ENCODE data around the gene SART3.

Gene SART3

DNA sequence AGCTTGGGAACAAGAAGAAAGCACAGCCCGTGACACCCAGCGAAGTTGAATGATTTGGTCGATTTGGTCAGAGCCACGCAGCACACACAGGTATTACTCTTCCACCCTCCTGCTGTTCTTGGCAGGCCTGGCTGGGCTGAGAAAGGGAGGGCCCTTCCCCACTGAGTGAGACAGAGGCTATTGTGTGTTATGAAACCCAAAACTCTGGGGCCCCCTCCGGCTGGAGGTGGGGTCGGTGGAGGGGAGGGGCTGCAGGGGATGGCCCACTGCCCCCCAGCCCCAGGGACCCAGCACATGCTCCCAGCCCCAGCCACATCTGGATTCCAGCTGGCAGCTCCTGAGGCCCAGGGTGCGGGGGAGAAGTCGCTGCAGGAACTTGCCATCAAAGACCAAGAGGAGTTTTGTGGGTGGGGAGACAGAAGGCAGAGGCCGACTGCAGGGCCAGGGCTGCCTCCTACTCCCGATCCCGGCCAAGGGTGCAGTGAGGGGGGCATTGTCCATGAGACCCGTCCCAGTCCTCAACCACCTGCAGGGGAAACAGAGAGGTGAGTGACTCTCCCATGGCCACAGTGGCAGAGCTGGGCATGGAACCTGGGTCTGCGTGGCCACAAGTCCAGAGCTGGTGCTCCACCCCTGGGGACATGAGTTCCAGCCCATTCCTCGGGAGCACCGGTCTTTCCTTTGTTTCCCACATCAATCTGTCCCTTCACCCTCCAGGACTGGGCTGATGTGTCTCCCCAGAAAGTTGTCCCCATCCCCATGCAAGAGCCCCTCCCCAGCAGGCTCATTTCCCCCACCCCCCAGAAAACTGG, 28.3 kb upstream of the SART3 start:
- H3K4me3 ChIP-seq (ENCODE audit: low read depth, low read length) = no peak overlapping the region
- ChIA-PET CTCF (interaction anchor here (0.6 to 5.7 kb wide), 4 partner anchors 13 to 30 kb away, joined by 3 to 51 read pairs (median 4); no protein-coding TSS in a partner anchor), POLR2A (no interaction called here)
- TF ChIP-seq, protein P1, sequence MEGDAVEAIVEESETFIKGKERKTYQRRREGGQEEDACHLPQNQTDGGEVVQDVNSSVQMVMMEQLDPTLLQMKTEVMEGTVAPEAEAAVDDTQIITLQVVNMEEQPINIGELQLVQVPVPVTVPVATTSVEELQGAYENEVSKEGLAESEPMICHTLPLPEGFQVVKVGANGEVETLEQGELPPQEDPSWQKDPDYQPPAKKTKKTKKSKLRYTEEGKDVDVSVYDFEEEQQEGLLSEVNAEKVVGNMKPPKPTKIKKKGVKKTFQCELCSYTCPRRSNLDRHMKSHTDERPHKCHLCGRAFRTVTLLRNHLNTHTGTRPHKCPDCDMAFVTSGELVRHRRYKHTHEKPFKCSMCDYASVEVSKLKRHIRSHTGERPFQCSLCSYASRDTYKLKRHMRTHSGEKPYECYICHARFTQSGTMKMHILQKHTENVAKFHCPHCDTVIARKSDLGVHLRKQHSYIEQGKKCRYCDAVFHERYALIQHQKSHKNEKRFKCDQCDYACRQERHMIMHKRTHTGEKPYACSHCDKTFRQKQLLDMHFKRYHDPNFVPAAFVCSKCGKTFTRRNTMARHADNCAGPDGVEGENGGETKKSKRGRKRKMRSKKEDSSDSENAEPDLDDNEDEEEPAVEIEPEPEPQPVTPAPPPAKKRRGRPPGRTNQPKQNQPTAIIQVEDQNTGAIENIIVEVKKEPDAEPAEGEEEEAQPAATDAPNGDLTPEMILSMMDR (IDR thresholded peaks at IDR 0.05; ENCODE audit: insufficient read depth, low read length, missing control alignments) = no peak
- DNase-seq (ENCODE audit: low read depth, low spot score) = no peak

DNA sequence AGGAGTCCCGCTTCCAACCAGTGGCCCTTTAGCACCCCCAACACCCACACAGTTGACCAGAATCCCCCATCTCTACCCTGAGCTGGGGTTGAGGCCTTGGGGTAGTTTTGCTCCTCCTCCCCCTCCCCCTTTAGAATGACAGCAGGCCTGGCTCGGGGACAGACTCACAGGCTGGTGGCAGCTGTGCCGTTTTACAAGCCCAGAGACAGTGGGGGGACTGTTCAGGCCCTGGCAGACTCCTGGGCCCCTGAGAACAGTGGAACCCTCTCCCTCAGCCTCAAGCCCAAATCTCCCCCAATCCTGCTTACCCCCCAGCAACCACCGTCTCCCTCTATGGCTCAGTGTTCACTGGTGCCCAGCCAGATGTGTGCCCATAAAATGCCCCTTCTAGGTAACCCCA, 26.9 kb upstream of the SART3 start:
- no peak for DNase-seq (ENCODE audit: low read depth, low spot score)
- POLR2A ChIA-PET = interaction anchor here (0.7 kb wide), 1 partner anchor 30 kb away, joined by 3 read pairs; no protein-coding TSS in a partner anchor
- TF ChIP-seq, protein P1 (IDR thresholded peaks at IDR 0.05; ENCODE audit: insufficient read depth, low read length, missing control alignments) = no peak
- no peak overlapping the region for H3K4me3 ChIP-seq (ENCODE audit: low read depth, low read length)
- CTCF ChIA-PET = interaction anchor here (1.5 to 5.7 kb wide), 2 partner anchors 31 to 216 kb away, joined by 4 to 51 read pairs; no protein-coding TSS in a partner anchor

DNA sequence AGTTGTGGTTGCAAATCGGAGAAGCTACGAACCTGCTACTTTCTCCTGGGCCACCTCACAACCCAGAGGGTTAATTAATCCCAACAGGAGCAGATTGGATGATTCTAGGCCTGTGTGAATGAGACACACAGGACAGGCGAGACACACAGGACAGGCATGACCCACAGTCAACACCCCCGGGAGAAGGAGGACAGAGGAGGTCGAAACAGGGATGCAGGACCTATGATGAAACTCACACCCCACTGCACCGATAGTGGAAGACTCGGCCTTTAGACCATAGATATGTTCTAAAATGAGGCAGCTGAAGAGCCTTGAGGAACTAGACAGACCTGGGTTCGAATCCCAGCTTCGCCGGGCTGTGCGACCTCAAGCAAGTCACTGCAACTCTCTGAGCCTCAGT, 25.3 kb upstream of the SART3 start:
- ChIA-PET CTCF (interaction anchor here (0.8 to 5.7 kb wide), 6 partner anchors 10 to 33 kb away, joined by 3 to 51 read pairs (median 4); no protein-coding TSS in a partner anchor), POLR2A (interaction anchor here (1.2 kb wide), 1 partner anchor 10 kb away, joined by 3 read pairs; no protein-coding TSS in a partner anchor)
- TF ChIP-seq, protein P1 (IDR thresholded peaks at IDR 0.05; ENCODE audit: insufficient read depth, low read length, missing control alignments) = no peak
- DNase-seq (ENCODE audit: low read depth, low spot score) = no peak
- no peak overlapping the region for H3K4me3 ChIP-seq (ENCODE audit: low read depth, low read length)

DNA sequence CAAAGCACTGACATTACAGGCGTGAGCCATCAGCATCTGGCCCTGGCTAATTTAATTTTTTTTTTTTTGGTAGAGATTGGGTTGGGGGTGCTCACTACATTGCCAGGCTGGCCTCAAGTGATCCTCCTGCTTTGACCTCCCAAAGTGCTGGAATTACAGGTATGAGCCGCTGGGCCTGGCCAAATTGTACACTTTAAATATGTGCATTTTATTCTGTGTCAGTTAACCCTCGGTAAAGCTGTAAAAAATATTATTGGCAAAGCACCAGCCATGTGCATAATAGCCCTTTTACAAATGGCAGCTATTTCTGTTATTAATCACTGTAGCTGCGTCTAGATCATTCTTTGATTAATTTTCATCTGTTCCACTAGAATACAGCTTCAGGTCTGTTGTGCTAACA, 24.9 kb upstream of the SART3 start:
- POLR2A ChIA-PET = interaction anchor here (1.2 kb wide), 1 partner anchor 10 kb away, joined by 3 read pairs; no protein-coding TSS in a partner anchor
- H3K4me3 ChIP-seq (ENCODE audit: low read depth, low read length) = no peak overlapping the region
- no peak for DNase-seq (ENCODE audit: low read depth, low spot score)
- TF ChIP-seq, protein P1 (IDR thresholded peaks at IDR 0.05; ENCODE audit: insufficient read depth, low read length, missing control alignments) = no peak
- CTCF ChIA-PET = interaction anchor here (0.8 to 5.7 kb wide), 5 partner anchors 10 to 33 kb away, joined by 3 to 51 read pairs (median 4); no protein-coding TSS in a partner anchor

DNA sequence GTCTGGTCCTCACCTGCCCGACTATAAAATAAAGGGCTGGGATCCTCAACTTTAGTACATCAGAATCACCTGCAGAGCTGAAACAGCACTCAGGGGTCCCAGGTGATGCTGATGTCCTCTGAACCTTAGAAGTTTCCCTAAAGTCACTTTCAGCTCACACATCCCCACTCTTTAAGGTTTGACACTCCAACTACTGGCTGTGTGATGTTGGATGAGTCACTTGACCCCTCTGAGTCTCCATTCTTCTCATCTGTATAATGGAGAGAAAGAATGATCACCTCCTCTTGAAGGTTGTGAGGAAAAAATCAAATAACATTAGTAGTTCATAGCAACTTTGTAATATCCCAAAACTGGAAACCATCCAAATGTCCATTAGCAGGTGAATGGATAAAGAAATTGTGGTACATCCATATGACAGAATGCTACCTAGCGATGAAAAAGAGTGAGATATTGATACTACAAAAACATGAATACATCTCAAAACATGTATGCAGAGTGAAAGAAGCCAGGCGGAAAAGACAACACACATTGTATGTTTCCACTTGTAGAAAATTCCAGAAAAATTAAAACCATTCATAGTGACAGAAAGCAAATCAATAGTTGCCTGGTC, 23.6 kb upstream of the SART3 start:
- H3K4me3 ChIP-seq (ENCODE audit: low read depth, low read length) = no peak overlapping the region
- ChIA-PET CTCF (interaction anchor here (0.9 to 1.8 kb wide), 4 partner anchors 11 to 33 kb away, joined by 3 to 12 read pairs (median 4); no protein-coding TSS in a partner anchor), POLR2A (no interaction called here)
- no peak for DNase-seq (ENCODE audit: low read depth, low spot score)
- TF ChIP-seq, protein P1 (IDR thresholded peaks at IDR 0.05; ENCODE audit: insufficient read depth, low read length, missing control alignments) = no peak

DNA sequence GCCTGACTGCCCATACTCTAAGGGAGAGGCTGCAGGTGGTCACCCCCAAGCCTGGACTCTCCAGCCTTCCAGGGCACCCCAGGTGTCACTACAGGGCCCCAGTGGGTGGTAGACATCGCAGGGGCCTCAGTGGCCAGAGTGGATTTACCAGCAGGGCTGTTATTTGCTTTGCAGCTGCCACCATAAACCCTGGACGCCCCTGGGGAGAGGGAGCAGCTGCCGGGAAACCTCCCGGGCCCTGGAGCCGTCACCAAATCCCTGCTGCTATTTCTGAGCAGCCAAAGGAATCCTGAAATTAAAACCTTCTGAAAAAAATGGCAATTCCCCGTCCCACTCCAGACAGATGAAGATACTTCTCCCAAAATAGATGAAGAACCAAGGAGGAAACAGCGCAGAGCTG, 23.0 kb upstream of the SART3 start:
- TF ChIP-seq, protein P1 (IDR thresholded peaks at IDR 0.05; ENCODE audit: insufficient read depth, low read length, missing control alignments) = no peak
- H3K4me3 ChIP-seq (ENCODE audit: low read depth, low read length) = no peak overlapping the region
- DNase-seq (ENCODE audit: low read depth, low spot score) = no peak
- ChIA-PET POLR2A (no interaction called here), CTCF (interaction anchor here (0.9 to 1.8 kb wide), 4 partner anchors 12 to 34 kb away, joined by 3 to 12 read pairs (median 4); no protein-coding TSS in a partner anchor)

All from AG04449 (cell line).